Lower lobe of right lung (tissue), 2 donors: ENCODE data around the gene GALNS. TPM values are rescaled to one million over a fixed set of nuclear protein-coding genes. Genes with fewer than 3 reads are reported as not detected.

Experiments used
- ATAC-seq, 2 donors: fragments of 200-7000 bp; cut with Tn5 transposase; one replicate each; pipeline ENCODE4 v1.9.1; 2020 to 2022; ENCODE audit warnings: mild to moderate bottlenecking in 2 of 2, moderate library complexity in 2 of 2
- DNase-seq: peaks from one replicate; pipeline ENCODE4 v3.0.0-alpha.2; 2020
- H3K27ac ChIP-seq: fragments of 200-600 bp; one replicate; pipeline ENCODE4 v1.8.0; 2022
- H3K27me3 ChIP-seq: fragments of 200-600 bp; one replicate; pipeline ENCODE4 v1.8.0; 2022; ENCODE audit warnings: low read depth
- H3K36me3 ChIP-seq: fragments of 200-600 bp; one replicate; pipeline ENCODE4 v1.8.0; 2022; ENCODE audit warnings: mild to moderate bottlenecking
- H3K4me1 ChIP-seq: fragments of 200-600 bp; one replicate; pipeline ENCODE4 v1.8.0; 2022
- H3K4me3 ChIP-seq: fragments of 200-600 bp; one replicate; pipeline ENCODE4 v1.8.0; 2022; ENCODE audit warnings: mild to moderate bottlenecking
- H3K9me3 ChIP-seq: fragments of 200-600 bp; one replicate; pipeline ENCODE4 v1.8.0; 2022
- intact Hi-C: fragments of 100-400 bp; cut with DNase I; formaldehyde crosslinking; loops from one replicate; pipeline ENCODE4 v1.11.0; 2022
- total RNA-seq: library from RNA; stranded (reverse); fragmentation: NEBNext Ultra II Directional; extraction: Animal tissue kit (Norgen Biotek cat#: 25700); gene quantifications from one replicate; pipeline ENCODE4 v1.2.1, GENCODE V29; 2021
- TF ChIP-seq, protein P1 (sequence below): fragments of 200-600 bp; IDR thresholded peaks from one replicate; pipeline ENCODE4 v1.8.0; 2022; ENCODE audit warnings: antibody characterized with exemption, mild to moderate bottlenecking
- donor health status: DM: no; HTN: yes; CAD: no; lungs with severe emphysema.

The GALNS gene
- total RNA-seq, 1 donor from 2014 or later, result 48.5 TPM

DNA sequence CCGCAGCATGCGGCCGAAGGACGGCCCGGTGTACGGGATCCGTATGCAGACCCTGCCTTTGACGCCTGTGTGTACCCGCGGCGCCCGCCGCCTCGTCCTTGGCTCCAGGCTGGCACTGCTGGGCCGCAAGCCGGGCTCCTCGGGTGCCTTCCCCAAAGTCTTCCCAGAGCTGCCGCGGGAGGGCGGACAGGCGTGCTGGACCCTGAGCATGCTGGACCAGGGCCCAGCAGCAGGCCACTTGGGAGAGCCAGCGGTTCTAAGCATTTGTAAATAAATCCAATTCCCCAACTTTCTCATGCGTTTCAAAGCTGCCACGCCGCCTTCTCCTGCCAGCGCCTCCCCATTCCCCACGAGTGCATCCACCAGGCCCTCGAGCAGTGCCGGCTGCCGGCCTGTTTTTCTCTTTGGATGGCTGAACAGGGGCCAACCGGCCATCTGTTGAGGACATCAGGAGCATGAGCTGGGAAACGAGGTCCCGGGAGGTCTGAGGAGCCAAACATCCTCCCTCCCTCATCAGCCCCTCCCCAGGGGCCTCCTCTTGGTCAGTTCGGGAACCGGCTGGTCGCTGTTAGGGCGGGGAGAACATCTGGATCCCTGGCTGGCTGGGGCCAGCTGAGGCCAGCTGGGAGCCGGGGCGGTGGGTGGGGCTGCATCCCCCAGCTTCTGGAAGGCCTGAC, 30.2 kb upstream of the GALNS start:
- peaks cover 8% of the 10 kb centered on the region for H3K4me1 ChIP-seq
- no peaks in the 10 kb centered on the region for H3K9me3 ChIP-seq
- DNase-seq (peak; percentile 69), ATAC-seq (peak; percentile 50 to 73)
- H3K36me3 ChIP-seq, result peaks cover 37% of the 10 kb centered on the region
- TF ChIP-seq, protein P1, sequence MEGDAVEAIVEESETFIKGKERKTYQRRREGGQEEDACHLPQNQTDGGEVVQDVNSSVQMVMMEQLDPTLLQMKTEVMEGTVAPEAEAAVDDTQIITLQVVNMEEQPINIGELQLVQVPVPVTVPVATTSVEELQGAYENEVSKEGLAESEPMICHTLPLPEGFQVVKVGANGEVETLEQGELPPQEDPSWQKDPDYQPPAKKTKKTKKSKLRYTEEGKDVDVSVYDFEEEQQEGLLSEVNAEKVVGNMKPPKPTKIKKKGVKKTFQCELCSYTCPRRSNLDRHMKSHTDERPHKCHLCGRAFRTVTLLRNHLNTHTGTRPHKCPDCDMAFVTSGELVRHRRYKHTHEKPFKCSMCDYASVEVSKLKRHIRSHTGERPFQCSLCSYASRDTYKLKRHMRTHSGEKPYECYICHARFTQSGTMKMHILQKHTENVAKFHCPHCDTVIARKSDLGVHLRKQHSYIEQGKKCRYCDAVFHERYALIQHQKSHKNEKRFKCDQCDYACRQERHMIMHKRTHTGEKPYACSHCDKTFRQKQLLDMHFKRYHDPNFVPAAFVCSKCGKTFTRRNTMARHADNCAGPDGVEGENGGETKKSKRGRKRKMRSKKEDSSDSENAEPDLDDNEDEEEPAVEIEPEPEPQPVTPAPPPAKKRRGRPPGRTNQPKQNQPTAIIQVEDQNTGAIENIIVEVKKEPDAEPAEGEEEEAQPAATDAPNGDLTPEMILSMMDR, result no peak
- H3K27ac ChIP-seq, result peak overlapping the region; percentile 34
- intact Hi-C loops, result no loop called here
- no peak overlapping the region for H3K4me3 ChIP-seq
- H3K27me3 ChIP-seq, result no peaks in the 10 kb centered on the region

DNA sequence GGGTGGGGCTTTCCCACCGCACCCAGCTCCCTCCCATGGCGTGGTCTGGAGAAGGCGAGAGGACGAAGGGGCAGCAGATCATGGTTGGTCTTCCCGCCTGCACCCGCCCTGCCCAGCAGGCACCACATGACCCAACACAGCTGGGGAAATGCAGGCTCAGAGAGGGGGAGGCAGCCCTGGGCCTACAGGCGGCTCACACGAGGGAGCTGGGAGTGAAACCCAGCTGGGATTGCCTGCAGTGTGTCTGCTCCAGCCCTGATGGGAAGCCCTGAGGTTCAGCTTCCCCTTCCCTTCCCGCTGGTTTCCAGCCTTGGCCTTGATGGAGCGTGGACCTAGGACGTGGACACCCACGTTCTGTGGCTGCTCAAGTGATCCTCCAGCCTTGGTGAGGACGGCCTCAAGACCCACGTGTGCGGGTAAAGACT, 29.7 kb upstream of the GALNS start:
- intact Hi-C loops, result no loop called here
- Histone ChIP-seq H3K4me3 (no peak overlapping the region), H3K27me3 (no peaks in the 10 kb centered on the region), H3K27ac (peak overlapping the region; percentile 34), H3K4me1 (peaks cover 8% of the 10 kb centered on the region), H3K36me3 (peaks cover 31% of the 10 kb centered on the region), H3K9me3 (no peaks in the 10 kb centered on the region)
- ATAC-seq, result peak; percentile 7 to 23
- TF ChIP-seq, protein P1, result no peak
- DNase-seq, result no peak

DNA sequence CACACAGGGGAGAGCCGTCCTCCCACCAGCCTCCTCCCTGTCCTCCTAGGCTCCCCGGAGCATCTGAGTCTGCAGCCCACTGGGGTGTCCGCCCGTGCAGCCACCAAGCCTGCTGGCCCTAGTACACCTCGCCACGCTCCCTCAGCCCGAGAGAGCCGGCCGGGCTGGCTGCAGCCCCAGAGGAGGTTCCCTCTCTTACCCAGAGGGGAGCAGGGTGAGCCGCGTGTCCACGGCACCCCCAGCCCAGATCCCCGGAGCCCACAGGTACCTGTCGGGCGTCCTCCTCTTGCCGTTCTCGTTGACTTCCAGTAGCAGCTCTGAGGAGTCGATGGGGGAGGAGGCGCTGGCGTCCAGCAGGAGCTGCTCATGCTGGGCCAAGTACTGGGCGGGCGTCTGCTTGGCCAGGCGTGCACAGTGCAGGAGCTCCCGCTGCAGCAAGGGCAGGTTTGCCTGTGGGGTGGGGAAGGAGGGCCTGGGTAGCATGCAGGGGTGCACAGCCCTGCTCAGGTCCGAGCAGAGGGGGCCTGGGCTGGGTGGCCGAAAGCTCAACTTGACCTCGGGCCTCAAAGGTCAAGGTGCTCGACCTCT, 29.0 kb upstream of the GALNS start:
- TF ChIP-seq, protein P1, result no peak
- Histone ChIP-seq H3K36me3 (peaks cover 31% of the 10 kb centered on the region), H3K4me1 (peaks cover 8% of the 10 kb centered on the region), H3K27me3 (no peaks in the 10 kb centered on the region), H3K27ac (no peak overlapping the region), H3K9me3 (no peaks in the 10 kb centered on the region), H3K4me3 (no peak overlapping the region)
- DNase-seq, result no peak
- no peak for ATAC-seq
- intact Hi-C loops, result no loop called here

DNA sequence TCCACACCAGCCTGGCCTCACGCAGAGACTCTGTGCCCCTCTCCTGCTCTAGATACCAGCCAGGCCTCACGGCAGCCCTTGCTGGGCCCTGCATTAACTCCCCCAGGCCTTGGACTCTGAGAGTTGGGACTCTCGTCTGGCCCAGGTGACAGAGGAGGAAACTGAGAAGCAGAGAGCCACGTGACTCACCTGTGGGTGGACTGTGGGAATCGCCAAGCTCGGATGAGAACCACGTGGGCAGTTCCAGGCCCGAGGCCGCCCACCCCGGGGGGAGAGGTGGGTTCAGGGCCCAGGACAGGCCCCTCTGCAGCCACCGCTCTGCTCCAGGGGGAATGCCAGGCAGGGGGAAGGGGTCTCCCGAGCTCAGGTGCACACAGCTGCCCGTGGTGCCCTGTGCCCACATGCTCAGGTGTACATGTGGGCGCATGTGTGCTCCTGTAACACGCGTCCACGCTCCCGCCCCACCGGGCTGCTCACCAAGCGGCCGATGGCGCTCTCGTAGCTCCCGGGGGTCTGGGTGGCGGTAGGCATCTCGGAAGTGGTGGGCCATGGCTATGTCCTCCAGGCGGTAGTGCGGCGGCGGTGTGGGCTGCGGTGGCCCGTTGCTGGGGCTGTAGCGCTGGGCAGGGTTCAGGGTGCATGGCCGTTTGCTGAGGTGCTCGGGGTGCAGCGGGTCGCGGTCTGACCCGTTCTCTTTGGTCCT, 28.0 kb upstream of the GALNS start:
- no peaks in the 10 kb centered on the region for H3K27me3 ChIP-seq
- no peak for DNase-seq
- peaks cover 30% of the 10 kb centered on the region for H3K36me3 ChIP-seq
- no peak for ATAC-seq
- intact Hi-C loops, result no loop called here
- no peak overlapping the region for H3K4me3 ChIP-seq
- H3K9me3 ChIP-seq, result no peaks in the 10 kb centered on the region
- TF ChIP-seq, protein P1, result no peak
- no peak overlapping the region for H3K27ac ChIP-seq
- peaks cover 8% of the 10 kb centered on the region for H3K4me1 ChIP-seq

DNA sequence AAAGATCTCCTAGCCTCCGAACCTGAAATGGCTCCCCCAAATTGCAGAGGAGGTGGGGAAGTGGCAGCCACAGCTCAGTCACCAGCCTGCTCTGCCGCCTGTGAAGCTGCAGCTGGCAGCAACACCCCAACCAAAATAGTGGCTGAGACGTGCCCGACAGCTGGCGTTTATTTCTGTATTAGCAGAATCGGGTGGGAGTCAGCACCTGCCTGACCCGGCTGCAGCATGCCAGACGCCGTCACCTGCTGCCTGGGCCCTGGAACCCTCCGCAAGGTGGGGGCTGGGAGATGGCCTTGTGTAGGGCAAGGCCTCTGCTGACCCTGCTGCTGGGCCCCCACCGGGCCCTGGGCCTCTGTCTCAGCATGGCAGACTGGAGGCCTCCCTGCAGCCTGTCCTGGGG, 27.2 kb upstream of the GALNS start:
- DNase-seq (no peak), ATAC-seq (no peak)
- Histone ChIP-seq H3K9me3 (no peaks in the 10 kb centered on the region), H3K27ac (no peak overlapping the region), H3K4me3 (no peak overlapping the region), H3K4me1 (peaks cover 8% of the 10 kb centered on the region), H3K27me3 (no peaks in the 10 kb centered on the region), H3K36me3 (peaks cover 38% of the 10 kb centered on the region)
- intact Hi-C loops, result no loop called here
- TF ChIP-seq, protein P1, result no peak
